K562 (cell line): ENCODE results near the gene MLC1. TPM values are rescaled to one million over a fixed set of nuclear protein-coding genes. Genes with fewer than 3 reads are reported as not detected.

Source experiments
- ATAC-seq: fragments of 200-7000 bp; cut with Tn5 transposase; 3 replicates; pipeline ENCODE4 v1.9.1; 2020; ENCODE audit warnings: moderate library complexity
- BruUV-seq: library from RNA; stranded (reverse); fragments of 400-500 nt; replicated peaks from 2 replicates; lab custom pipeline; 2021; lab: Mats Ljungman, UMichigan
- CTCF ChIA-PET: fragments of 300-600 bp; formaldehyde crosslinking; extraction: SDS; loops from one replicate; lab custom pipeline; 2021; ENCODE audit warnings: low intra/inter-chr PET ratio; lab: Yijun Ruan, JAX
- POLR2A ChIA-PET: fragments of 300-600, 350-650 bp; sonication (Branson Sonifier 250); formaldehyde crosslinking; extraction: SDS; loops from one replicate; lab custom pipeline; 2021; ENCODE audit warnings: antibody characterized with exemption, inconsistent platforms; lab: Yijun Ruan, JAX
- DNase-seq, 4 experiments: peaks; one replicate each; pipeline versions ENCODE4 v3.0.0 to v3.0.0-alpha.2; 2011 to 2018; ENCODE audit warnings: low spot score in 3 of 4, mixed read lengths in 3 of 4; ENCODE audit errors: extremely low read depth in 1 of 4
- FAIRE-seq: peaks from 2 replicates; lab custom pipeline; 2011; peaks lifted over from hg19 to GRCh38; lab: Jason Lieb, UNC
- H2AFZ ChIP-seq: 2 replicates; pipeline ENCODE4 v1.6.0; 2011; ENCODE audit warnings: low read depth, low read length, control low read depth, inconsistent platforms
- H3K27ac ChIP-seq: fragments of 200-600 bp; 3 replicates; pipeline ENCODE4 v1.8.0; 2011; ENCODE audit warnings: low read depth, mild to moderate bottlenecking, control low read depth, inconsistent platforms, low read length, moderate library complexity, mixed read lengths; ENCODE audit errors: extremely low read depth
- H3K27me3 ChIP-seq, 2 experiments: fragments of 300-600 bp in 1 of 2; 2 replicates in 1 of 2; 3 replicates in 1 of 2; pipeline versions ENCODE4 v1.6.0 to v1.8.0; 2011; ENCODE audit warnings: inconsistent platforms in 2 of 2, low read length in 2 of 2, mild to moderate bottlenecking in 1 of 2, mixed read lengths in 1 of 2, moderate library complexity in 1 of 2; ENCODE audit not compliant: control insufficient read depth in 2 of 2, insufficient read depth in 2 of 2
- H3K36me3 ChIP-seq: fragments of 300-600 bp; 3 replicates; pipeline ENCODE4 v1.8.0; 2011; ENCODE audit warnings: mild to moderate bottlenecking, low read length, inconsistent platforms; ENCODE audit not compliant: control insufficient read depth, insufficient read depth
- H3K4me1 ChIP-seq, 2 experiments: fragments of 200-600 bp in 1 of 2; replicated peaks in 1 of 2; 2 replicates in 1 of 2; 3 replicates in 1 of 2; pipeline versions ENCODE4 v1.5.1 to v1.8.0; 2011; ENCODE audit warnings: inconsistent platforms in 2 of 2, low read length in 2 of 2, mild to moderate bottlenecking in 1 of 2, mixed read lengths in 1 of 2, moderate library complexity in 1 of 2; ENCODE audit not compliant: control insufficient read depth in 2 of 2, insufficient read depth in 2 of 2
- H3K4me2 ChIP-seq: 2 replicates; pipeline ENCODE4 v1.6.1; 2011; ENCODE audit warnings: low read length, control low read depth, inconsistent platforms, mixed read lengths; ENCODE audit not compliant: insufficient read depth
- H3K4me3 ChIP-seq: fragments of 200-600 bp; sonication (generic), shearing (Covaris generic); 2 replicates; pipeline ENCODE4 v1.5.1; 2016; ENCODE audit warnings: control low read depth, inconsistent platforms
- H3K79me2 ChIP-seq: fragments of 200-600 bp; 3 replicates; pipeline ENCODE4 v1.8.0; 2011; ENCODE audit warnings: low read length, inconsistent platforms; ENCODE audit not compliant: control insufficient read depth, insufficient read depth
- H3K9ac ChIP-seq, 2 experiments: 2 replicates each; pipeline versions ENCODE4 v1.6.0 to v1.6.1; 2011; ENCODE audit warnings: low read depth in 2 of 2, low read length in 2 of 2, control low read depth in 1 of 2, inconsistent platforms in 1 of 2, mild to moderate bottlenecking in 1 of 2, mixed read lengths in 1 of 2; ENCODE audit not compliant: insufficient read depth in 1 of 2
- H3K9me1 ChIP-seq: one replicate; pipeline ENCODE4 v1.6.0; 2011; ENCODE audit warnings: inconsistent platforms, mild to moderate bottlenecking, low read length, moderate library complexity; ENCODE audit not compliant: control insufficient read depth, insufficient read depth
- H3K9me3 ChIP-seq: replicated peaks from 2 replicates; pipeline ENCODE4 v1.5.1; 2011; ENCODE audit warnings: low read depth, low read length, inconsistent platforms; ENCODE audit not compliant: control insufficient read depth, insufficient read depth
- H4K20me1 ChIP-seq: replicated peaks from 2 replicates; pipeline ENCODE4 v1.6.1; 2011; ENCODE audit warnings: low read length, inconsistent platforms, mixed read lengths; ENCODE audit not compliant: control insufficient read depth, insufficient read depth
- ARID1B ChIP-seq: fragments of 450-650 bp; IDR thresholded peaks from 2 replicates; pipeline ENCODE4 v1.6.1; 2016; ENCODE audit warnings: antibody characterized with exemption, mild to moderate bottlenecking, inconsistent platforms
- HNRNPUL1 ChIP-seq: fragments of 200-400 bp; formaldehyde crosslinking; IDR thresholded peaks from 2 replicates; pipeline ENCODE4 v1.6.1; 2017; ENCODE audit warnings: low read length
- KHSRP ChIP-seq: fragments of 450-650 bp; IDR thresholded peaks from 2 replicates; pipeline ENCODE4 v1.6.1; 2017
- MYNN ChIP-seq, 2 experiments: sonication (generic); formaldehyde crosslinking in 1 of 2; IDR thresholded peaks; 2 replicates each; pipeline versions ENCODE4 v1.5.0 to v1.6.1; 2016 to 2020; ENCODE audit warnings: antibody characterized with exemption in 1 of 2, missing genetic modification reagents in 1 of 2
- PHB ChIP-seq: fragments of 250-450 bp; sonication (Bioruptor Pico); IDR thresholded peaks from 2 replicates; pipeline ENCODE4 v1.5.0; 2021
- RAD51 ChIP-seq: fragments of 450-650 bp; IDR thresholded peaks from 2 replicates; pipeline ENCODE4 v1.7.1; 2016; ENCODE audit warnings: low read depth, mild to moderate bottlenecking, borderline replicate concordance
- TCF7L2 ChIP-seq: fragments of 150-350 bp; IDR thresholded peaks from 2 replicates; pipeline ENCODE4 v1.6.1; 2016; ENCODE audit warnings: low read depth, mild to moderate bottlenecking, low read length, moderate library complexity
- XRCC4 ChIP-seq: IDR thresholded peaks from one replicate; pipeline ENCODE4 v1.6.1; 2011; ENCODE audit not compliant: insufficient read depth, insufficient read length; ENCODE audit errors: extremely low read depth
- WGBS: fragments of 100-300 bp; shearing (Covaris generic); methylation state at CpG from one replicate; pipeline ENCODE4 v1.1.6; 2016; ENCODE audit warnings: low coverage, mixed read lengths; ENCODE audit not compliant: insufficient coverage; ENCODE audit errors: missing lambda C conversion rate; 5-methylcytosine and 5-hydroxymethylcytosine counted together
- in situ Hi-C: fragments of 300-500 bp; cut with MboI; formaldehyde crosslinking; loops from 4 replicates; pipeline ENCODE4 v1.15.0; 2018; ENCODE audit warnings: inconsistent platforms, mixed read lengths
- intact Hi-C: fragments of 100-400 bp; cut with micrococcal nuclease; formaldehyde crosslinking; loops from 2 replicates; pipeline ENCODE4 v1.14.2; 2022
- polyA plus RNA-seq, 8 experiments: library from polyadenylated mRNA; depleted of rRNA in 4 of 8; stranded (reverse) in 5 of 8; unstranded in 3 of 8; fragments of >200 nt; fragmentation: Nextera tagmentation in 2 of 8; fragmentation: Illumina TruSeq in 1 of 8; extraction: Ambion mirVana in 2 of 8; extraction: Trizol in 1 of 8; gene quantifications; 2 replicates each; pipeline versions ENCODE4 v1.2.1 to v1.2.3, GENCODE V29; 2011 to 2014; ENCODE audit warnings: inconsistent platforms in 1 of 8, missing spikeins in 1 of 8
- total RNA-seq, 7 experiments: library from RNA; depleted of rRNA in 6 of 7; stranded (reverse); fragments of >200 nt in 6 of 7; fragmentation: Illumina TruSeq in 2 of 7; extraction: Trizol in 2 of 7; gene quantifications; 2 replicates each; pipeline versions ENCODE4 v1.2.1 to v1.2.3, GENCODE V29; 2011 to 2021; ENCODE audit warnings: low replicate concordance in 1 of 7

Gene MLC1
- total and polyA plus RNA-seq, 9 of the 15 experiments (the other 6 are each of a cell fraction or from before 2014, with no cell fraction given): 0.06 to 0.98 (median 0.39) TPM

- TF ChIP-seq KHSRP: no peak
- no peak for TF ChIP-seq HNRNPUL1
- TF ChIP-seq PHB: no peak
- no peak for TF ChIP-seq MYNN (IDR thresholded peaks at IDR 0.05)
- TF ChIP-seq MYNN (CRISPR knock-in tag; IDR thresholded peaks at IDR 0.05): no peak
- no peak for TF ChIP-seq TCF7L2
- no peak for TF ChIP-seq RAD51
- no peak for TF ChIP-seq ARID1B
- no peak for TF ChIP-seq XRCC4
- Histone ChIP-seq H3K4me2 (no peak overlapping the region), H3K9me3 (no peaks in the 10 kb centered on the region), H3K4me3 (no peak overlapping the region), H3K27ac (no peak overlapping the region), H3K36me3 (no peaks in the 10 kb centered on the region), H2AFZ (no peak overlapping the region), H4K20me1 (0 out of 2 replicates have a peak, but pooled peaks cover 3% of the 10 kb centered on the region), H3K4me1 (peaks cover 0 to 33% of the 10 kb centered on the region in 2 experiments; a peak in 2 of 5 replicates), H3K9ac (no peak overlapping the region), H3K9me1 (no peaks in the 10 kb centered on the region), H3K79me2 (no peaks in the 10 kb centered on the region), H3K27me3 (peaks cover 2 to 57% of the 10 kb centered on the region in 2 experiments; a peak in 3 of 5 replicates)
- in situ Hi-C loops: no loop called here
- FAIRE-seq: no peak
- no TSS peak for BruUV-seq
- intact Hi-C loops: no loop called here
- ChIA-PET POLR2A (interaction anchor here (0.7 kb wide), 1 partner anchor 16 kb away, joined by 4 read pairs; no protein-coding TSS in a partner anchor), CTCF (no interaction called here)
- ATAC-seq: no peak
- no peak for DNase-seq
- WGBS: 20% methylated on average over 1 of the region's 19 CpGs
Observed at GRCh38 chr22:50046019-50046415, 39.2 kb downstream of the MLC1 start.
